ENCODE data around the gene MAP7.

MAP7 gene

GRCh38 chr6:136341967-136342366 lies 208.3 kb downstream of the MAP7 start:
- Histone ChIP-seq H3K27ac (no peak overlapping the region), H3K27me3 (replicated peaks) (no peaks in the 10 kb centered on the region), H3K36me3 (replicated peaks) (no peaks in the 10 kb centered on the region), H3K4me3 (ENCODE audit: low read depth, low read length) (no peak overlapping the region)
- no peak for TF ChIP-seq CTCF (IDR thresholded peaks at IDR 0.05; ENCODE audit: low read depth, low read length, missing control alignments)
- DNase-seq = no peak
- in situ Hi-C loops (cut with HindIII; ENCODE audit: low pct_ligation_motif_present, low sequenced_read_pairs) = no loop called here

GRCh38 chr6:136341367-136341766 lies 208.9 kb downstream of the MAP7 start:
- in situ Hi-C loops (cut with HindIII; ENCODE audit: low pct_ligation_motif_present, low sequenced_read_pairs) = no loop called here
- H3K4me3 ChIP-seq (ENCODE audit: low read depth, low read length) = no peak overlapping the region
- no peak for DNase-seq
- no peaks in the 10 kb centered on the region for H3K27me3 ChIP-seq (replicated peaks)
- TF ChIP-seq CTCF (IDR thresholded peaks at IDR 0.05; ENCODE audit: low read depth, low read length, missing control alignments) = no peak
- no peaks in the 10 kb centered on the region for H3K36me3 ChIP-seq (replicated peaks)
- no peak overlapping the region for H3K27ac ChIP-seq

GRCh38 chr6:136338486-136338885 lies 211.7 kb downstream of the MAP7 start:
- Histone ChIP-seq H3K27ac (no peak overlapping the region), H3K4me3 (ENCODE audit: low read depth, low read length) (no peak overlapping the region), H3K36me3 (replicated peaks) (no peaks in the 10 kb centered on the region), H3K27me3 (replicated peaks) (no peaks in the 10 kb centered on the region)
- in situ Hi-C loops (cut with HindIII; ENCODE audit: low pct_ligation_motif_present, low sequenced_read_pairs) = no loop called here
- no peak for TF ChIP-seq CTCF (IDR thresholded peaks at IDR 0.05; ENCODE audit: low read depth, low read length, missing control alignments)
- no peak for DNase-seq

GRCh38 chr6:136337606-136338005 lies 212.6 kb downstream of the MAP7 start:
- no peak overlapping the region for H3K27ac ChIP-seq
- H3K27me3 ChIP-seq (replicated peaks) = no peaks in the 10 kb centered on the region
- H3K36me3 ChIP-seq (replicated peaks) = no peaks in the 10 kb centered on the region
- no peak for DNase-seq
- H3K4me3 ChIP-seq (ENCODE audit: low read depth, low read length) = no peak overlapping the region
- in situ Hi-C loops (cut with HindIII; ENCODE audit: low pct_ligation_motif_present, low sequenced_read_pairs) = no loop called here
- TF ChIP-seq CTCF (IDR thresholded peaks at IDR 0.05; ENCODE audit: low read depth, low read length, missing control alignments) = no peak

GRCh38 chr6:136337121-136337520 lies 213.1 kb downstream of the MAP7 start:
- TF ChIP-seq CTCF (IDR thresholded peaks at IDR 0.05; ENCODE audit: low read depth, low read length, missing control alignments) = no peak
- no peak overlapping the region for H3K4me3 ChIP-seq (ENCODE audit: low read depth, low read length)
- in situ Hi-C loops (cut with HindIII; ENCODE audit: low pct_ligation_motif_present, low sequenced_read_pairs) = no loop called here
- H3K36me3 ChIP-seq (replicated peaks) = no peaks in the 10 kb centered on the region
- no peak overlapping the region for H3K27ac ChIP-seq
- no peak for DNase-seq
- H3K27me3 ChIP-seq (replicated peaks) = no peaks in the 10 kb centered on the region

- TF ChIP-seq CTCF (IDR thresholded peaks at IDR 0.05; ENCODE audit: low read depth, low read length, missing control alignments) = no peak
These were observed 214.4 kb downstream of the MAP7 start for GRCh38 chr6:136335736-136336363.

More at GRCh38 chr6:136335736-136336363, 214.4 kb downstream of the MAP7 start:
- no peak for DNase-seq
- in situ Hi-C loops (cut with HindIII; ENCODE audit: low pct_ligation_motif_present, low sequenced_read_pairs) = no loop called here
- Histone ChIP-seq H3K27me3 (replicated peaks) (no peaks in the 10 kb centered on the region), H3K27ac (no peak overlapping the region), H3K4me3 (ENCODE audit: low read depth, low read length) (no peak overlapping the region), H3K36me3 (replicated peaks) (no peaks in the 10 kb centered on the region)

All from brain microvascular endothelial cell (primary cell).